HG03520 (cell line): ENCODE measurements around the gene SCYL1.

Experiments used
- ATAC-seq: cut with Tn5 transposase; IDR thresholded peaks from one replicate; pipeline ENCODE4 v1.9.1; 2021; ENCODE audit warnings: mild to moderate bottlenecking, moderate library complexity; ENCODE audit not compliant: unreplicated experiment

Gene SCYL1

DNA sequence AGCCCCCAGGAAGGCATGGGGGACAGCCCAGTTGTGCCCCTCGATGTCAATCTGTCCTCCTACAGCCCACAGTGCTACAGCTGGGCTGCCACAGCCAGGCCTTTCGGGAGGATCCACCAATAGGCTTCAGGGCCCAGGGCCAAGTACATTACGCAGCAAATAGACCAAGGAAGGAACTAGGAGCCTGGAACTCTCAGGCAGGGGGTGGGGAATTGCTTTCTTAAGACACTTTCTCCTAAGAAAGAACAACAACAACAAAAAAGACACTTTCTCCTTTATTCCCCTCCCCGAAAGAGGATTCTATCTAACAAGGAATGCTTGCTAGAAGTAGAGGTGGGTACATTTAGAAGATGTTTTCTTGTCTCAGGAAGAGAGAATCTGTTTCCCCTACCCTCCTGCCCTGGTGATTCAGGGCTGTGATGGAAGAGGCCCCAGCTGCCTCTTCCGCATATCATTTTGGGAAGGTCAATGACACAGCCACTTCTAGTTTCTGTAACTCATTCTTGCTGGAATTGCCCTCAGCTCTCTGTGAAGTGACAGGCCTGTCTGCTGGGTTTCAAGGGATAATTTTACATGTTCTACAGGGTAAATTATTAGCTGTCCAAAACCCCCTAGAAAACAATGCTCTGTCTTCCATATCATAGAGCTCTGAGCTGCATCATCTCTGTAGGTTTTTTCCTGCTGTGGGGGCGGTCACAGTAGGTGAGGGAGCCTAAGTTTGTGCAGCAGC, 32.1 kb upstream of the SCYL1 start:
- ATAC-seq = no peak

DNA sequence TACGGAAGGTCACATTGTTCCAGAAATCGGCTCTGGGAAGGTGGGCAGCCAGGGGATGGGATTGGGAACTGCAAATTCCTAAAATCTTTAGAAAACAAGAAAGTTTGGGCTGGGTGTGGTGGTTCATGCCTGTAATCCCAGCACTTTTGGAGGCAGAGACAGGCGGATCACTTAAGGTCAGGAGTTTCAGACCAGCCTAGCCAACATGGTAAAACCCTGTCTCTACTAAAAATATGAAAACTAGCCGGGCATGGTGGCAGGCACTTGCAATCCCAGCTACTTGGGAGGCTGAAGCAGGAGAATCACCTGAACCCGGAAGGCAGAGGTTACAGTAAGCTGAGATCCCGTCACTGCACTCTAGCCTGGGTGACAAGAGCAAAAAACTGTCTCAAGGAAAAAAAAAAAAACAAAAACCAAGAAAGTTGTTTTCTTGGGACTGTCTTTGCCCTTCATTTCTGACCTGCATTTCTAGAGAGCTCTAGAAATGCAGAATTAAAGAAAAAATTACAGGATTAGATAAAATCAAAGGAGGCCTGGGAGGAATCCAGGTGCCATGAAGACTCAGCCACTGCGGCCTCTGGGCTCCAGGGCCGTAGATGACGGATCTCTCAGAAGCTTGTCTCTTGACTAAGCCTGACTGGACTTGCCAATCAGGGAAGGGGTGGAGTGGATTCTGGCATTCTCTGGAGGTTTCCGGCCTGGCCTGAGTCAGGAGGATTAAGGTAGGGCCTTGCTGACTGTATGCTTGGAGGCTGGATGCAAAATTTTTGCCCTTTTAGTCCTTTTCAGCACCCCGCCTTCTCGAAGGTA, 31.3 kb upstream of the SCYL1 start:
- ATAC-seq = no peak

DNA sequence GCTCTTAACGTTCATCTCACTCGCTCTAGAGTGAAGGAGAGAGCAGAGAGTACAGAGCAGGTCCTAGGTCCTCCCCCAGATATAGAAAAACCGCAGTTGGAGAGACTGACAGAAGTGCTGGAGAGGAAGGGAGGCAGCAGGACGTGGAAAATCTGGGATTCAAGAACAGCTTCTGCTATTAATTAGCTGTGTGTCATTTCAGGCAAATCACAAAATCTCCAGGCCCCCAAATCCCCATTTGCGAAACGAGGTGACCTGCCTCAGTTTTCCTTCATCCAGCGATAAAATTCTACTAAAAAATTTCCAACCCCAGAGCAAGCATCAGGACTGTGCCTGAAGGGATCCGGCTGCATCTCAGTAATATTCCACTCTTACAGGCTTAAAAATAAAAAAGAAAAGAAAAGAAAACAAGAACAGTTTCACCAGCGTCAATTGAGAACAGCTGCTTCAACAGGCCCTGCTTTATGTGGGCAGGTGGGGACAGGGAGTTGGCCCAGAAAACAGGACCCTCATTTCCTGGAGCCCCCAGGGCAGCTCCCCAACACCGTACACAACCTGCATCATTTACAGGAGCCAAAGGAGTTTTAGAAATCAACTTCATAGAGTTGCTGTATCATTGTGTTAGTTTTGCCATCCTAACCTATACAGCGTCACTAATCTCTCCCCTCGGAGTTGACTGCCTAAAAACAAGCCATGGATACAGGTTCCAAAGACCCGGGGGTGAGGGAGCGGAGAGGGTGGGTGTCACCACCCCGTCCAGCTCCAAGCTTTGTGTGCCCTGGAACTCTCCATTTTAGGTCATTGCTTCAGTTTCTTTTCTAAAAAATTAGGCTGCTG, 28.4 kb upstream of the SCYL1 start:
- ATAC-seq = peak; percentile 1

DNA sequence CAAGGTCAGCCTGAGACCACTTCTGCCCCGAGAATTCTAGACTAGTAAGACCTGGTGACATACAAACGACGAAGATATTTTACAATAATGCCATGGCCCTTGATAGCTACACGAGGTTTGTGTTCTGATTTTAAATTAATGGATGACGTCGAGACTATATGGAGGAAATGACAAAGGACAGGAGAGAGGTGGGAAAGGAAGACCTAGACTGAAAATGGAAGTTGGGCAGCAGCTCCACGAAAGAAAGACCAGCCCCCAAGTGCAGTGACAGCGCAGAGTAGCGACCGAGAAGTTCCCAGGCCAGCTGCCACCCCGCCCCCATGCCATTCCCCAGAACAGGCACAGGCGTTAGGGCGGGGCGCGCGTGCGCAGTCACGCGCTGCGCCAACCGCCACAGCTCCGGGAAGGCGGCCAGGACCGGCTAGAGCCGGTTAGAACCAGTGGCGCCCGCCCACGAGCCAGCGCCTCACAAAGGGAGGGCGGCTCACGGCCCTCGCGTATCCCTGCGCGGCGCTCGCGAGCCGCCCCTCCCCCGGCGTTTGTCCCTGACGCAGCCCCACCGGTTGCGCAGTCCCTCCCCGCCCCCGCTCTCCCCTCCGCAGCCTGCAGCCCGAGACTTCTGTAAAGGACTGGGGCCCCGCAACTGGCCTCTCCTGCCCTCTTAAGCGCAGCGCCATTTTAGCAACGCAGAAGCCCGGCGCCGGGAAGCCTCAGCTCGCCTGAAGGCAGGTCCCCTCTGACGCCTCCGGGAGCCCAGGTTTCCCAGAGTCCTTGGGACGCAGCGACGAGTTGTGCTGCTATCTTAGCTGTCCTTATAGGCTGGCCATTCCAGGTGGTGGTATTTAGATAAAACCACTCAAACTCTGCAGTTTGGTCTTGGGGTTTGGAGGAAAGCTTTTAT, 27.5 kb upstream of the SCYL1 start:
- ATAC-seq = peak; percentile 55

DNA sequence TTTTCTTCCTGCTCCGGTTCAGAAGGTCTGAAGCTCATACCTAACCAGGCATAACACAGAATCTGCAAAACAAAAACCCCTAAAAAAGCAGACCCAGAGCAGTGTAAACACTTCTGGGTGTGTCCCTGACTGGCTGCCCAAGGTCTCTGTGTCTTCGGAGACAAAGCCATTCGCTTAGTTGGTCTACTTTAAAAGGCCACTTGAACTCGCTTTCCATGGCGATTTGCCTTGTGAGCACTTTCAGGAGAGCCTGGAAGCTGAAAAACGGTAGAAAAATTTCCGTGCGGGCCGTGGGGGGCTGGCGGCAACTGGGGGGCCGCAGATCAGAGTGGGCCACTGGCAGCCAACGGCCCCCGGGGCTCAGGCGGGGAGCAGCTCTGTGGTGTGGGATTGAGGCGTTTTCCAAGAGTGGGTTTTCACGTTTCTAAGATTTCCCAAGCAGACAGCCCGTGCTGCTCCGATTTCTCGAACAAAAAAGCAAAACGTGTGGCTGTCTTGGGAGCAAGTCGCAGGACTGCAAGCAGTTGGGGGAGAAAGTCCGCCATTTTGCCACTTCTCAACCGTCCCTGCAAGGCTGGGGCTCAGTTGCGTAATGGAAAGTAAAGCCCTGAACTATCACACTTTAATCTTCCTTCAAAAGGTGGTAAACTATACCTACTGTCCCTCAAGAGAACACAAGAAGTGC, 26.7 kb upstream of the SCYL1 start:
- ATAC-seq = no peak

DNA sequence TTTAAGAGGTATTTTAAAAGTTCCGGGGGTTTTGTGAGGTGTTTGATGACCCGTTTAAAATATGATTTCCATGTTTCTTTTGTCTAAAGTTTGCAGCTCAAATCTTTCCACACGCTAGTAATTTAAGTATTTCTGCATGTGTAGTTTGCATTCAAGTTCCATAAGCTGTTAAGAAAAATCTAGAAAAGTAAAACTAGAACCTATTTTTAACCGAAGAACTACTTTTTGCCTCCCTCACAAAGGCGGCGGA, 26.2 kb upstream of the SCYL1 start:
- no peak for ATAC-seq

DNA sequence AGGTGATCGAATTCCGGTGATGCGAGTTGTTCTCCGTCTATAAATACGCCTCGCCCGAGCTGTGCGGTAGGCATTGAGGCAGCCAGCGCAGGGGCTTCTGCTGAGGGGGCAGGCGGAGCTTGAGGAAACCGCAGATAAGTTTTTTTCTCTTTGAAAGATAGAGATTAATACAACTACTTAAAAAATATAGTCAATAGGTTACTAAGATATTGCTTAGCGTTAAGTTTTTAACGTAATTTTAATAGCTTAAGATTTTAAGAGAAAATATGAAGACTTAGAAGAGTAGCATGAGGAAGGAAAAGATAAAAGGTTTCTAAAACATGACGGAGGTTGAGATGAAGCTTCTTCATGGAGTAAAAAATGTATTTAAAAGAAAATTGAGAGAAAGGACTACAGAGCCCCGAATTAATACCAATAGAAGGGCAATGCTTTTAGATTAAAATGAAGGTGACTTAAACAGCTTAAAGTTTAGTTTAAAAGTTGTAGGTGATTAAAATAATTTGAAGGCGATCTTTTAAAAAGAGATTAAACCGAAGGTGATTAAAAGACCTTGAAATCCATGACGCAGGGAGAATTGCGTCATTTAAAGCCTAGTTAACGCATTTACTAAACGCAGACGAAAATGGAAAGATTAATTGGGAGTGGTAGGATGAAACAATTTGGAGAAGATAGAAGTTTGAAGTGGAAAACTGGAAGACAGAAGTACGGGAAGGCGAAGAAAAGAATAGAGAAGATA, 25.7 kb upstream of the SCYL1 start, which contains the start of gene MALAT1:
Gene MALAT1, plus strand, starts transcription at position 69 of the 736 bp plus-strand sequence.
- ATAC-seq = no peak

DNA sequence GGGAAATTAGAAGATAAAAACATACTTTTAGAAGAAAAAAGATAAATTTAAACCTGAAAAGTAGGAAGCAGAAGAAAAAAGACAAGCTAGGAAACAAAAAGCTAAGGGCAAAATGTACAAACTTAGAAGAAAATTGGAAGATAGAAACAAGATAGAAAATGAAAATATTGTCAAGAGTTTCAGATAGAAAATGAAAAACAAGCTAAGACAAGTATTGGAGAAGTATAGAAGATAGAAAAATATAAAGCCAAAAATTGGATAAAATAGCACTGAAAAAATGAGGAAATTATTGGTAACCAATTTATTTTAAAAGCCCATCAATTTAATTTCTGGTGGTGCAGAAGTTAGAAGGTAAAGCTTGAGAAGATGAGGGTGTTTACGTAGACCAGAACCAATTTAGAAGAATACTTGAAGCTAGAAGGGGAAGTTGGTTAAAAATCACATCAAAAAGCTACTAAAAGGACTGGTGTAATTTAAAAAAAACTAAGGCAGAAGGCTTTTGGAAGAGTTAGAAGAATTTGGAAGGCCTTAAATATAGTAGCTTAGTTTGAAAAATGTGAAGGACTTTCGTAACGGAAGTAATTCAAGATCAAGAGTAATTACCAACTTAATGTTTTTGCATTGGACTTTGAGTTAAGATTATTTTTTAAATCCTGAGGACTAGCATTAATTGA, 25.0 kb upstream of the SCYL1 start:
- ATAC-seq = no peak

DNA sequence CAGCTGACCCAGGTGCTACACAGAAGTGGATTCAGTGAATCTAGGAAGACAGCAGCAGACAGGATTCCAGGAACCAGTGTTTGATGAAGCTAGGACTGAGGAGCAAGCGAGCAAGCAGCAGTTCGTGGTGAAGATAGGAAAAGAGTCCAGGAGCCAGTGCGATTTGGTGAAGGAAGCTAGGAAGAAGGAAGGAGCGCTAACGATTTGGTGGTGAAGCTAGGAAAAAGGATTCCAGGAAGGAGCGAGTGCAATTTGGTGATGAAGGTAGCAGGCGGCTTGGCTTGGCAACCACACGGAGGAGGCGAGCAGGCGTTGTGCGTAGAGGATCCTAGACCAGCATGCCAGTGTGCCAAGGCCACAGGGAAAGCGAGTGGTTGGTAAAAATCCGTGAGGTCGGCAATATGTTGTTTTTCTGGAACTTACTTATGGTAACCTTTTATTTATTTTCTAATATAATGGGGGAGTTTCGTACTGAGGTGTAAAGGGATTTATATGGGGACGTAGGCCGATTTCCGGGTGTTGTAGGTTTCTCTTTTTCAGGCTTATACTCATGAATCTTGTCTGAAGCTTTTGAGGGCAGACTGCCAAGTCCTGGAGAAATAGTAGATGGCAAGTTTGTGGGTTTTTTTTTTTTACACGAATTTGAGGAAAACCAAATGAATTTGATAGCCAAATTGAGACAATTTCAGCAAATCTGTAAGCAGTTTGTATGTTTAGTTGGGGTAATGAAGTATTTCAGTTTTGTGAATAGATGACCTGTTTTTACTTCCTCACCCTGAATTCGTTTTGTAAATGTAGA, 24.3 kb upstream of the SCYL1 start:
- ATAC-seq = no peak

DNA sequence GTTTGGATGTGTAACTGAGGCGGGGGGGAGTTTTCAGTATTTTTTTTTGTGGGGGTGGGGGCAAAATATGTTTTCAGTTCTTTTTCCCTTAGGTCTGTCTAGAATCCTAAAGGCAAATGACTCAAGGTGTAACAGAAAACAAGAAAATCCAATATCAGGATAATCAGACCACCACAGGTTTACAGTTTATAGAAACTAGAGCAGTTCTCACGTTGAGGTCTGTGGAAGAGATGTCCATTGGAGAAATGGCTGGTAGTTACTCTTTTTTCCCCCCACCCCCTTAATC, 23.8 kb upstream of the SCYL1 start:
- ATAC-seq = no peak

DNA sequence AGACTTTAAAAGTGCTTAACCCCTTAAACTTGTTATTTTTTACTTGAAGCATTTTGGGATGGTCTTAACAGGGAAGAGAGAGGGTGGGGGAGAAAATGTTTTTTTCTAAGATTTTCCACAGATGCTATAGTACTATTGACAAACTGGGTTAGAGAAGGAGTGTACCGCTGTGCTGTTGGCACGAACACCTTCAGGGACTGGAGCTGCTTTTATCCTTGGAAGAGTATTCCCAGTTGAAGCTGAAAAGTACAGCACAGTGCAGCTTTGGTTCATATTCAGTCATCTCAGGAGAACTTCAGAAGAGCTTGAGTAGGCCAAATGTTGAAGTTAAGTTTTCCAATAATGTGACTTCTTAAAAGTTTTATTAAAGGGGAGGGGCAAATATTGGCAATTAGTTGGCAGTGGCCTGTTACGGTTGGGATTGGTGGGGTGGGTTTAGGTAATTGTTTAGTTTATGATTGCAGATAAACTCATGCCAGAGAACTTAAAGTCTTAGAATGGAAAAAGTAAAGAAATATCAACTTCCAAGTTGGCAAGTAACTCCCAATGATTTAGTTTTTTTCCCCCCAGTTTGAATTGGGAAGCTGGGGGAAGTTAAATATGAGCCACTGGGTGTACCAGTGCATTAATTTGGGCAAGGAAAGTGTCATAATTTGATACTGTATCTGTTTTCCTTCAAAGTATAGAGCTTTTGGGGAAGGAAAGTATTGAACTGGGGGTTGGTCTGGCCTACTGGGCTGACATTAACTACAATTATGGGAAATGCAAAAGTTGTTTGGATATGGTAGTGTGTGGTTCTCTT, 23.2 kb upstream of the SCYL1 start:
- ATAC-seq = no peak

DNA sequence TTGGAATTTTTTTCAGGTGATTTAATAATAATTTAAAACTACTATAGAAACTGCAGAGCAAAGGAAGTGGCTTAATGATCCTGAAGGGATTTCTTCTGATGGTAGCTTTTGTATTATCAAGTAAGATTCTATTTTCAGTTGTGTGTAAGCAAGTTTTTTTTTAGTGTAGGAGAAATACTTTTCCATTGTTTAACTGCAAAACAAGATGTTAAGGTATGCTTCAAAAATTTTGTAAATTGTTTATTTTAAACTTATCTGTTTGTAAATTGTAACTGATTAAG, 22.7 kb upstream of the SCYL1 start:
- no peak for ATAC-seq

DNA sequence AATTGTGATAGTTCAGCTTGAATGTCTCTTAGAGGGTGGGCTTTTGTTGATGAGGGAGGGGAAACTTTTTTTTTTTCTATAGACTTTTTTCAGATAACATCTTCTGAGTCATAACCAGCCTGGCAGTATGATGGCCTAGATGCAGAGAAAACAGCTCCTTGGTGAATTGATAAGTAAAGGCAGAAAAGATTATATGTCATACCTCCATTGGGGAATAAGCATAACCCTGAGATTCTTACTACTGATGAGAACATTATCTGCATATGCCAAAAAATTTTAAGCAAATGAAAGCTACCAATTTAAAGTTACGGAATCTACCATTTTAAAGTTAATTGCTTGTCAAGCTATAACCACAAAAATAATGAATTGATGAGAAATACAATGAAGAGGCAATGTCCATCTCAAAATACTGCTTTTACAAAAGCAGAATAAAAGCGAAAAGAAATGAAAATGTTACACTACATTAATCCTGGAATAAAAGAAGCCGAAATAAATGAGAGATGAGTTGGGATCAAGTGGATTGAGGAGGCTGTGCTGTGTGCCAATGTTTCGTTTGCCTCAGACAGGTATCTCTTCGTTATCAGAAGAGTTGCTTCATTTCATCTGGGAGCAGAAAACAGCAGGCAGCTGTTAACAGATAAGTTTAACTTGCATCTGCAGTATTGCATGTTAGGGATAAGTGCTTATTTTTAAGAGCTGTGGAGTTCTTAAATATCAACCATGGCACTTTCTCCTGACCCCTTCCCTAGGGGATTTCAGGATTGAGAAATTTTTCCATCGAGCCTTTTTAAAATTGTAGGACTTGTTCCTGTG, 22.1 kb upstream of the SCYL1 start:
- no peak for ATAC-seq

DNA sequence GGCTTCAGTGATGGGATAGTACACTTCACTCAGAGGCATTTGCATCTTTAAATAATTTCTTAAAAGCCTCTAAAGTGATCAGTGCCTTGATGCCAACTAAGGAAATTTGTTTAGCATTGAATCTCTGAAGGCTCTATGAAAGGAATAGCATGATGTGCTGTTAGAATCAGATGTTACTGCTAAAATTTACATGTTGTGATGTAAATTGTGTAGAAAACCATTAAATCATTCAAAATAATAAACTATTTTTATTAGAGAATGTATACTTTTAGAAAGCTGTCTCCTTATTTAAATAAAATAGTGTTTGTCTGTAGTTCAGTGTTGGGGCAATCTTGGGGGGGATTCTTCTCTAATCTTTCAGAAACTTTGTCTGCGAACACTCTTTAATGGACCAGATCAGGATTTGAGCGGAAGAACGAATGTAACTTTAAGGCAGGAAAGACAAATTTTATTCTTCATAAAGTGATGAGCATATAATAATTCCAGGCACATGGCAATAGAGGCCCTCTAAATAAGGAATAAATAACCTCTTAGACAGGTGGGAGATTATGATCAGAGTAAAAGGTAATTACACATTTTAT, 21.4 kb upstream of the SCYL1 start:
- ATAC-seq = no peak

DNA sequence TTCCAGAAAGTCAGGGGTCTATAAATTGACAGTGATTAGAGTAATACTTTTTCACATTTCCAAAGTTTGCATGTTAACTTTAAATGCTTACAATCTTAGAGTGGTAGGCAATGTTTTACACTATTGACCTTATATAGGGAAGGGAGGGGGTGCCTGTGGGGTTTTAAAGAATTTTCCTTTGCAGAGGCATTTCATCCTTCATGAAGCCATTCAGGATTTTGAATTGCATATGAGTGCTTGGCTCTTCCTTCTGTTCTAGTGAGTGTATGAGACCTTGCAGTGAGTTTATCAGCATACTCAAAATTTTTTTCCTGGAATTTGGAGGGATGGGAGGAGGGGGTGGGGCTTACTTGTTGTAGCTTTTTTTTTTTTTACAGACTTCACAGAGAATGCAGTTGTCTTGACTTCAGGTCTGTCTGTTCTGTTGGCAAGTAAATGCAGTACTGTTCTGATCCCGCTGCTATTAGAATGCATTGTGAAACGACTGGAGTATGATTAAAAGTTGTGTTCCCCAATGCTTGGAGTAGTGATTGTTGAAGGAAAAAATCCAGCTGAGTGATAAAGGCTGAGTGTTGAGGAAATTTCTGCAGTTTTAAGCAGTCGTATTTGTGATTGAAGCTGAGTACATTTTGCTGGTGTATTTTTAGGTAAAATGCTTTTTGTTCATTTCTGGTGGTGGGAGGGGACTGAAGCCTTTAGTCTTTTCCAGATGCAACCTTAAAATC, 20.8 kb upstream of the SCYL1 start:
- no peak for ATAC-seq
